ENCODE measurements around the gene MON1A.
A peak's percentile ranks its signal among the peaks of the same experiment; 100 is the strongest.

MON1A gene

GRCh38 chr3:49867871-49868321 is 61.7 kb downstream of the MON1A start:
- Mint-ChIP-seq H3K27me3 (peaks cover 98% of the 10 kb centered on the region), H3K36me3 (no peaks in the 10 kb centered on the region), H3K27ac (no peak overlapping the region), H3K4me1 (no peaks in the 10 kb centered on the region), H3K9me3 (no peaks in the 10 kb centered on the region), H3K4me3 (no peak overlapping the region)
- DNase-seq = peak; percentile 68
- CTCF ChIA-PET = interaction anchor here (1.3 to 1.4 kb wide), 2 partner anchors 11 to 29 kb away, joined by 3 to 5 read pairs; no protein-coding TSS in a partner anchor

- no peak overlapping the region for H3K27ac Mint-ChIP-seq
These were observed 62.2 kb downstream of the MON1A start for GRCh38 chr3:49867400-49867799.

GRCh38 chr3:49865198-49865784 is 64.3 kb downstream of the MON1A start:
- no peak overlapping the region for H3K4me3 Mint-ChIP-seq
- CTCF ChIA-PET = no interaction called here
- H3K9me3 Mint-ChIP-seq = no peaks in the 10 kb centered on the region
- no peaks in the 10 kb centered on the region for H3K36me3 Mint-ChIP-seq
- no peak for DNase-seq
- H3K4me1 Mint-ChIP-seq = no peaks in the 10 kb centered on the region
- no peak overlapping the region for H3K27ac Mint-ChIP-seq
- peaks cover 83% of the 10 kb centered on the region for H3K27me3 Mint-ChIP-seq

More at GRCh38 chr3:49867400-49867799, 62.2 kb downstream of the MON1A start:
- Mint-ChIP-seq H3K27me3 (peaks cover 93% of the 10 kb centered on the region), H3K9me3 (no peaks in the 10 kb centered on the region), H3K4me3 (no peak overlapping the region), H3K4me1 (no peaks in the 10 kb centered on the region), H3K36me3 (no peaks in the 10 kb centered on the region)
- no peak for DNase-seq
- CTCF ChIA-PET = interaction anchor here (1.3 kb wide), 1 partner anchor 28 kb away, joined by 5 read pairs; no protein-coding TSS in a partner anchor

- no peak for DNase-seq
- no peaks in the 10 kb centered on the region for H3K36me3 Mint-ChIP-seq
- H3K4me1 Mint-ChIP-seq = no peaks in the 10 kb centered on the region
- H3K27me3 Mint-ChIP-seq = peaks cover 83% of the 10 kb centered on the region
- no peak overlapping the region for H3K27ac Mint-ChIP-seq
- CTCF ChIA-PET = no interaction called here
- no peaks in the 10 kb centered on the region for H3K9me3 Mint-ChIP-seq
- no peak overlapping the region for H3K4me3 Mint-ChIP-seq
These were observed 65.1 kb downstream of the MON1A start for GRCh38 chr3:49864505-49864904.

- no peaks in the 10 kb centered on the region for H3K9me3 Mint-ChIP-seq
- H3K4me3 Mint-ChIP-seq = no peak overlapping the region
- H3K27me3 Mint-ChIP-seq = peaks cover 35% of the 10 kb centered on the region
- no peak for DNase-seq
- CTCF ChIA-PET = no interaction called here
- peaks cover 19% of the 10 kb centered on the region for H3K4me1 Mint-ChIP-seq
- H3K27ac Mint-ChIP-seq = no peak overlapping the region
- no peaks in the 10 kb centered on the region for H3K36me3 Mint-ChIP-seq
These were observed 69.9 kb downstream of the MON1A start for GRCh38 chr3:49859576-49860305.
